B cell (primary cell): Measurements from ENCODE around the gene NAPG. TPM values are rescaled to one million over a fixed set of nuclear protein-coding genes. Genes with fewer than 3 reads are reported as not detected.

ENCODE experiments used
- ATAC-seq: fragments of 200-7000 bp; cut with Tn5 transposase; one replicate; pipeline ENCODE4 v1.10.0; 2021; ENCODE audit warnings: low read depth, mild to moderate bottlenecking, moderate number of reproducible peaks, moderate library complexity
- CTCF ChIA-PET: fragments of 350-600 bp; sonication (Branson Sonifier 250); formaldehyde crosslinking; loops from one replicate; lab custom pipeline; 2021; ENCODE audit warnings: antibody characterized with exemption, inconsistent platforms; lab: Charles Lee
- POLR2A ChIA-PET: fragments of 350-600 bp; sonication (Branson Sonifier 250); formaldehyde crosslinking; loops from one replicate; lab custom pipeline; 2021; ENCODE audit warnings: antibody characterized with exemption; lab: Charles Lee
- DNase-seq: peaks from one replicate; pipeline ENCODE4 v3.0.0; 2013
- H2AFZ ChIP-seq: 2 replicates; pipeline ENCODE4 v1.6.1; 2012; ENCODE audit warnings: mild to moderate bottlenecking, low read depth, low read length; ENCODE audit not compliant: insufficient read depth, poor library complexity, severe bottlenecking
- H3K27ac ChIP-seq, 2 donors: 1 replicate in 1 of 2; 2 replicates in 1 of 2; pipeline ENCODE4 v1.5.1; 2012 to 2013; ENCODE audit warnings: low read length in 2 of 2, mild to moderate bottlenecking in 2 of 2, moderate library complexity in 1 of 2
- H3K27me3 ChIP-seq, 4 experiments: fragments of 200-600 bp in 1 of 4; sonication (generic) in 1 of 4; replicated peaks in 1 of 4; 1 replicate in 2 of 4; 2 replicates in 2 of 4; pipeline versions ENCODE4 v1.6.1 to v1.7.0; 2013 to 2016; ENCODE audit warnings: low read length in 3 of 4, mild to moderate bottlenecking in 2 of 4, mixed read lengths in 1 of 4, moderate library complexity in 1 of 4; ENCODE audit not compliant: insufficient read depth in 4 of 4, control insufficient read depth in 3 of 4; ENCODE audit errors: control extremely low read depth in 1 of 4
- H3K36me3 ChIP-seq, 2 experiments: replicated peaks in 1 of 2; 1 replicate in 1 of 2; 2 replicates in 1 of 2; pipeline versions ENCODE4 v1.6.1 to v1.7.1; 2013; ENCODE audit warnings: low read length in 1 of 2; ENCODE audit not compliant: insufficient read depth in 2 of 2, control insufficient read depth in 1 of 2; ENCODE audit errors: control extremely low read depth in 1 of 2, extremely low read depth in 1 of 2
- H3K4me1 ChIP-seq, 2 donors: fragments of 200-600 bp in 1 of 2; sonication (generic) in 1 of 2; 1 replicate in 1 of 2; 2 replicates in 1 of 2; pipeline versions ENCODE4 v1.5.1 to v1.6.1; 2013 to 2017; ENCODE audit warnings: low read length in 2 of 2; ENCODE audit not compliant: control insufficient read depth in 2 of 2, insufficient read depth in 2 of 2
- H3K4me2 ChIP-seq: replicated peaks from 2 replicates; pipeline ENCODE3; 2012; ENCODE audit warnings: mild to moderate bottlenecking, low read depth, low read length; ENCODE audit not compliant: poor library complexity, severe bottlenecking
- H3K4me3 ChIP-seq, 5 experiments: fragments of 200-600 bp in 1 of 5; sonication (generic) in 1 of 5; 1 replicate in 3 of 5; 2 replicates in 2 of 5; pipeline versions ENCODE4 v1.5.1 to v1.7.0; 2011 to 2016; ENCODE audit warnings: low read length in 4 of 5, mild to moderate bottlenecking in 4 of 5, low read depth in 2 of 5, control low read depth in 1 of 5, moderate library complexity in 1 of 5; ENCODE audit not compliant: insufficient read depth in 1 of 5; ENCODE audit errors: control extremely low read depth in 1 of 5, extremely low read depth in 1 of 5
- H3K79me2 ChIP-seq: fragments of 200-600 bp; sonication (generic); one replicate; pipeline ENCODE4 v1.6.0; 2016; ENCODE audit warnings: low read length; ENCODE audit not compliant: control insufficient read depth, insufficient read depth
- H3K9ac ChIP-seq: fragments of 200-600 bp; sonication (generic); 2 replicates; pipeline ENCODE4 v1.6.1; 2017; ENCODE audit warnings: mild to moderate bottlenecking, low read length, moderate library complexity
- H3K9me3 ChIP-seq, 3 donors: one replicate each; pipeline versions ENCODE4 v1.6.1 to v1.7.1; 2013; ENCODE audit warnings: low read length in 2 of 3; ENCODE audit not compliant: control insufficient read depth in 2 of 3, insufficient read depth in 1 of 3; ENCODE audit errors: control extremely low read depth in 1 of 3
- H4K20me1 ChIP-seq: 2 replicates; pipeline ENCODE4 v1.6.0; 2012; ENCODE audit warnings: mild to moderate bottlenecking, low read length; ENCODE audit not compliant: insufficient read depth, control insufficient read depth, poor library complexity, severe bottlenecking
- H3K27ac Mint-ChIP-seq: one replicate; pipeline ENCODE4 v1.8.0; 2021; ENCODE audit warnings: mixed read lengths
- H3K27me3 Mint-ChIP-seq: one replicate; pipeline ENCODE4 v1.8.0; 2021; ENCODE audit warnings: mixed read lengths
- H3K4me1 Mint-ChIP-seq: one replicate; pipeline ENCODE4 v1.8.0; 2021; ENCODE audit warnings: mixed read lengths
- H3K4me3 Mint-ChIP-seq: one replicate; pipeline ENCODE4 v1.8.0; 2021; ENCODE audit warnings: mixed read lengths
- H3K9me3 Mint-ChIP-seq: one replicate; pipeline ENCODE4 v1.8.0; 2022; ENCODE audit warnings: mixed read lengths; ENCODE audit not compliant: insufficient read depth
- EZH2 ChIP-seq: IDR thresholded peaks from 2 replicates; pipeline ENCODE4 v1.6.1; 2012; ENCODE audit warnings: borderline replicate concordance, low read depth, mild to moderate bottlenecking, moderate library complexity, low read length; ENCODE audit not compliant: insufficient read depth, poor library complexity, severe bottlenecking
- WGBS: methylation state at CpG from one replicate; pipeline ENCODE4 v1.1.5; 2013; ENCODE audit warnings: missing lambda C conversion rate; ENCODE audit not compliant: insufficient coverage; 5-methylcytosine and 5-hydroxymethylcytosine counted together
- intact Hi-C: fragments of 100-400 bp; cut with micrococcal nuclease; formaldehyde crosslinking; loops from one replicate; pipeline ENCODE4 v1.10.0; 2022
- polyA plus RNA-seq: library from polyadenylated mRNA; depleted of rRNA; stranded (reverse); fragments of >200 nt; gene quantifications from 2 replicates; pipeline ENCODE4 v1.2.3, GENCODE V29; 2012
- total RNA-seq, 2 donors: library from RNA; stranded (reverse); fragments of 120-200 nt in 1 of 2; gene quantifications; 1 replicate in 1 of 2; 2 replicates in 1 of 2; pipeline versions ENCODE4 v1.2.3 to v1.2.4, GENCODE V29; 2013 to 2022
- TF ChIP-seq, protein P1 (sequence below): fragments of 200-600 bp; IDR thresholded peaks from one replicate; pipeline ENCODE4 v1.8.0; 2022; ENCODE audit warnings: antibody characterized with exemption, mild to moderate bottlenecking

The NAPG gene
- total and polyA plus RNA-seq, 2 donors (not counting 1 experiment from before 2014, with no cell fraction given): 9.4 to 31.8 TPM

DNA sequence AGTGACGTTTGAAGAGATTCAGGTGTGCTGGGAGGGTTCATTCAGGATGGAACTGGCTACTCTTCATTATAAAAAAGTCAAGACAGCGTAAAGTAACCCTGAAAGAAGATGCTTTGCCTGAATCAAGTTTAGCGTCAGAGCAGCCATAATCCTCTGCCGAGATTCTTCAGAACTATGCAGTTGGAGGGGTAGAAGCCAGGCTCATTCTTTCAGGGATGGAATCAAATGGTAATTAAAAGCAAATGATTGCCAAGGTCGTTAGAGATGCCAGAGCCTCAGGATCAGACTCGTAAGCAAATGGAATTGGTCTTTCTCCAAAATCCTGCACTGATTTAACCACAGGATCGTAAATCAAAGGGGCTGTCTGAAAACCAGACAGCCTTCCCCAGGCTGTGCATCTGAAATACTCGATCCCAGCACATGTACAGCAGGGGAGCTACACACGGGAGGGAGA, 49.5 kb upstream of the NAPG start:
- Histone ChIP-seq H3K27ac (no peak overlapping the region), H3K27me3 (no peaks in the 10 kb centered on the region), H3K9ac (no peak overlapping the region), H3K4me1 (peaks cover 56 to 58% of the 10 kb centered on the region in 2 donors), H3K79me2 (no peaks in the 10 kb centered on the region), H3K4me2 (peak overlapping the region; percentile 71), H4K20me1 (no peaks in the 10 kb centered on the region), H2AFZ (peak overlapping the region; percentile 43), H3K9me3 (peaks cover 0 to 5% (median 0%) of the 10 kb centered on the region in 3 donors), H3K4me3 (peak overlapping the region in 1 of 5 experiments; percentile 15), H3K36me3 (no peaks in the 10 kb centered on the region)
- Mint-ChIP-seq H3K27ac (no peak overlapping the region), H3K4me3 (peak overlapping the region; percentile 67), H3K27me3 (no peaks in the 10 kb centered on the region), H3K4me1 (peaks cover 51% of the 10 kb centered on the region), H3K9me3 (no peaks in the 10 kb centered on the region)
- TF ChIP-seq EZH2: no peak
- TF ChIP-seq, protein P1, sequence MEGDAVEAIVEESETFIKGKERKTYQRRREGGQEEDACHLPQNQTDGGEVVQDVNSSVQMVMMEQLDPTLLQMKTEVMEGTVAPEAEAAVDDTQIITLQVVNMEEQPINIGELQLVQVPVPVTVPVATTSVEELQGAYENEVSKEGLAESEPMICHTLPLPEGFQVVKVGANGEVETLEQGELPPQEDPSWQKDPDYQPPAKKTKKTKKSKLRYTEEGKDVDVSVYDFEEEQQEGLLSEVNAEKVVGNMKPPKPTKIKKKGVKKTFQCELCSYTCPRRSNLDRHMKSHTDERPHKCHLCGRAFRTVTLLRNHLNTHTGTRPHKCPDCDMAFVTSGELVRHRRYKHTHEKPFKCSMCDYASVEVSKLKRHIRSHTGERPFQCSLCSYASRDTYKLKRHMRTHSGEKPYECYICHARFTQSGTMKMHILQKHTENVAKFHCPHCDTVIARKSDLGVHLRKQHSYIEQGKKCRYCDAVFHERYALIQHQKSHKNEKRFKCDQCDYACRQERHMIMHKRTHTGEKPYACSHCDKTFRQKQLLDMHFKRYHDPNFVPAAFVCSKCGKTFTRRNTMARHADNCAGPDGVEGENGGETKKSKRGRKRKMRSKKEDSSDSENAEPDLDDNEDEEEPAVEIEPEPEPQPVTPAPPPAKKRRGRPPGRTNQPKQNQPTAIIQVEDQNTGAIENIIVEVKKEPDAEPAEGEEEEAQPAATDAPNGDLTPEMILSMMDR: no peak
- no peak for ATAC-seq
- WGBS: 24% methylated on average over 7 of the region's 9 CpGs
- POLR2A ChIA-PET: no interaction called here
- CTCF ChIA-PET: interaction anchor here (1.1 to 1.6 kb wide), 4 partner anchors 15 to 504 kb away, joined by 3 read pairs; no protein-coding TSS in a partner anchor
- intact Hi-C loops: no loop called here
- DNase-seq: no peak

DNA sequence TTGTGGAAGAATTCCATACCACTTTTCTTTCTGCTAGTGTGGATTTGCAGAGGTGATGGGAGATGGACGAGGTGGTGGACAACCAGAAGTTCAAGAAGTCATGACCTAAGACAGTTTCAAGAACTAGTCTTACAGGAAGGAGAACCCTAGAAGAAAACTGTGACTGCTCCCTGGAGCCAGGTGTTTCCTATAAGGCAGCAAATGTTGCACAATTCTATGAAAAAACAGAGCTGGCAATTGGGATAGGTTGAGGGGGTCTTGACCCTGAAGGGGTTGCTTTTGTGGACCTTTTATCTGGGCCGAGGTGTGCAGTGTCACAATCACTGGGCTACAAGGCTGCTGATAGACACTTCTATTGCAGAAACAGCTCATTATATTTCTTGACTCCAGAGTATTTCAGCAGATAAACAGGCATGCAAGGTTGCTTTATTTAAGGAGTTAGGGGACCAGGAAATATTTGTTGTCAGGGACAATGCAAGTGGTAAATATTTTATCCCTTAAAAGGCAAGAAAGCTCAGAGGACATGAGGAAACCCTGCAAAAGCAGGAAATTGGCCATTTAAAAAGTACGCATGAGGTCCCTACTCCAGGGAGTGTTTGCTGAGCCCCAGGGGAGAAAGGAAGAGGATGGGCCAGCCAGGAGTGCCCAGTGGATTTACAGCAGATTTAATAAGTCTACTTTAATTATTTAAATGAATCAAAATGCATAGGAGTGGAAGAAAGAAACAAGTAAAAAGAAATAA, 48.5 kb upstream of the NAPG start:
- Histone ChIP-seq H3K4me2 (peak overlapping the region; percentile 71), H4K20me1 (no peaks in the 10 kb centered on the region), H3K27ac (no peak overlapping the region), H3K4me1 (peaks cover 65 to 67% of the 10 kb centered on the region in 2 donors), H2AFZ (no peak overlapping the region), H3K27me3 (no peaks in the 10 kb centered on the region), H3K4me3 (no peak overlapping the region), H3K9ac (no peak overlapping the region), H3K79me2 (no peaks in the 10 kb centered on the region), H3K9me3 (peaks cover 0 to 5% (median 0%) of the 10 kb centered on the region in 3 donors), H3K36me3 (no peaks in the 10 kb centered on the region)
- ChIA-PET POLR2A (no interaction called here), CTCF (interaction anchor here (0.7 kb wide), 1 partner anchor 507 kb away, joined by 3 read pairs; no protein-coding TSS in a partner anchor)
- no peak for ATAC-seq
- TF ChIP-seq, protein P1: no peak
- TF ChIP-seq EZH2: no peak
- no peak for DNase-seq
- no peaks in the 10 kb centered on the region for H3K27me3 Mint-ChIP-seq
- 0% methylated on average over 1 of the region's 3 CpGs for WGBS
- H3K4me1 Mint-ChIP-seq: peaks cover 60% of the 10 kb centered on the region
- H3K9me3 Mint-ChIP-seq: no peaks in the 10 kb centered on the region
- intact Hi-C loops: no loop called here
- peak overlapping the region; percentile 66 for H3K4me3 Mint-ChIP-seq
- H3K27ac Mint-ChIP-seq: no peak overlapping the region
